HG02870 (cell line): ENCODE measurements around the gene FPGS.

ENCODE experiments used
- ATAC-seq: cut with Tn5 transposase; IDR thresholded peaks from one replicate; pipeline ENCODE4 v1.9.1; 2021; ENCODE audit warnings: mild to moderate bottlenecking, moderate library complexity; ENCODE audit not compliant: unreplicated experiment

FPGS gene

DNA sequence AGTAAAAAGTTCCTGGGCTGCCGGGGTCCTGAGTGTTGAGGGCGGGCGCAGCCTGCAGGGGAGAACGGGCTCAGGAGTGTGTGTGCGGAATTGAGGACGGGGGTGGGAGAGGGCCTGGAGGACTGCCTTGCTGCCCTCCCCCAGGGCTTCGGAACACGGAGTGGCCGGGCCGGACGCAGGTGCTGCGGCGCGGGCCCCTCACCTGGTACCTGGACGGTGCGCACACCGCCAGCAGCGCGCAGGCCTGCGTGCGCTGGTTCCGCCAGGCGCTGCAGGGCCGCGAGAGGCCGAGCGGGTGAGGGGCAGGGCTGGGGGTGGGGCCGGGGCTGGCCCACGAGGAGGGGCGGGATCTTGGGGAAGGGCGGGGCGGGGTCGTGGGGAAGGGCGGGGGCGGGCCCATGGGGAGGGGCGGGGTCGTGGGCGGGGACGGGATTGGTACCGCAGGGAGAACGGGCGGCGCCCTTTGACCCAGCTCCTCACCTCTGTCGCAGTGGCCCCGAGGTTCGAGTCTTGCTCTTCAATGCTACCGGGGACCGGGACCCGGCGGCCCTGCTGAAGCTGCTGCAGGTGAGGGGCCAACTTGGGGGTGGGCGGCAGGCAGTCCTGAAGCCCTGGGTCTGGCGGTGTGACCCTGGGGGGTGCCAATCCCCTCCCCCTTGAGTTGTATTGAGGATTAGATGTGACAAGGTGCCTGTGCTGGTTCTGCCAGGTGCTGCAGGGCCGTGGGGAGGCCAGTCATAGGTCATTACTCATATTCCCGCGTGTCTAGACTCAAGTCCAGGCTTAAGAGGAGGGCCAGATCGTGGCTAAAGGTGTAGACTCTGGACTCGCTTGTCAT lies 7.1 kb downstream of the FPGS start:
- no peak for ATAC-seq

DNA sequence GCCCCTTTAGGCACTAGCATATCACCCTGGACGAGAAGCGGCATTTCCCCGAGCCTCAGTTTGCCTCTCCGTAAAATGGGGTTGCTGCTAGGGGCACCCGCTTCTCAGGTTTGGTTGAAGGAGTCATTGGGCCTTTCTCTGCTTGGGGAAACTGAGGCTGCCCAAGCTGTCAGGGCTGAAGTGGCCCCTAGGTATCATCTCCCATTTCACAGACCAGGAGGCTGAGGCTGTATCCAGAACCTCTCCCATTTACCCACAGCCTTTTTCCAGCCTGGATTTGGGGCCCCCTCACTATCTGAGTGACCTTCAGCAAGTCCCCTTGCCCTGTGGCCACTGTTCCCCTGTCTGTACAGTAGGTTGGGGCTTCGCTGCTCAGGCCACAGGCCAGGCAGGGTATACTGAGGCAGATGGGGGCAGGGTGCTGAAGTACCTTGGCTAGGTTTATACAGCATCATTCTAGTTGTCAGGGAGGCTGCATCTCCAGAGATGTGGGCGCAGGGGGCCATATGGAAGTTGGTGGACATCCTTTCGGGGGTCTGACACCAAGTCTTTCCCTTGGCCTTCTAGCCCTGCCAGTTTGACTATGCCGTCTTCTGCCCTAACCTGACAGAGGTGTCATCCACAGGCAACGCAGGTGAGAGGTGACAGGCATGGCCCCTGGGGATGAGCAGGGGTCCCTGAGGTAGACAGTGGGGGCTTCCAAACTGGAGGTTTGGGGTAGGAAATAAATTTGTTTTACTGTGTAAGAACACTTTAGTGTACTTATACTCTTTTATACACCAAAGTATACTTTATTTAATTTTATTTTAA lies 7.9 kb downstream of the FPGS start:
- ATAC-seq = no peak

GRCh38 chr9:127812011-127812410 lies 9.3 kb downstream of the FPGS start:
- no peak for ATAC-seq

DNA sequence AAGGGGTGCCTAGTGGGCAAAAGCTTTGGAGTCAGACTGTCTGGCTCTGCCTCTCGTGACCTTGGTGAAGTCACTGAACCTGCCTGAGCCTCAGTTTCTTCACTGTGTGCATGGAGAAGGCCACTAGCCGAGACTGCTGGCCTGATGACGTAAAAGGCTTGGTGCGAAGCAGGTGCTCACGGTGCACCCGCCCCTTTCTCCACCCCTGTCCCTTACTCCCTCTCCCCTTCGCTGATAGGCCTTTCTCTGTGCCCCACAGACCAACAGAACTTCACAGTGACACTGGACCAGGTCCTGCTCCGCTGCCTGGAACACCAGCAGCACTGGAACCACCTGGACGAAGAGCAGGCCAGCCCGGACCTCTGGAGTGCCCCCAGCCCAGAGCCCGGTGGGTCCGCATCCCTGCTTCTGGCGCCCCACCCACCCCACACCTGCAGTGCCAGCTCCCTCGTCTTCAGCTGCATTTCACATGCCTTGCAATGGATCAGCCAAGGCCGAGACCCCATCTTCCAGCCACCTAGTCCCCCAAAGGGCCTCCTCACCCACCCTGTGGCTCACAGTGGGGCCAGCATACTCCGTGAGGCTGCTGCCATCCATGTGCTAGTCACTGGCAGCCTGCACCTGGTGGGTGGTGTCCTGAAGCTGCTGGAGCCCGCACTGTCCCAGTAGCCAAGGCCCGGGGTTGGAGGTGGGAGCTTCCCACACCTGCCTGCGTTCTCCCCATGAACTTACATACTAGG lies 10.4 kb downstream of the FPGS start:
- ATAC-seq = no peak

DNA sequence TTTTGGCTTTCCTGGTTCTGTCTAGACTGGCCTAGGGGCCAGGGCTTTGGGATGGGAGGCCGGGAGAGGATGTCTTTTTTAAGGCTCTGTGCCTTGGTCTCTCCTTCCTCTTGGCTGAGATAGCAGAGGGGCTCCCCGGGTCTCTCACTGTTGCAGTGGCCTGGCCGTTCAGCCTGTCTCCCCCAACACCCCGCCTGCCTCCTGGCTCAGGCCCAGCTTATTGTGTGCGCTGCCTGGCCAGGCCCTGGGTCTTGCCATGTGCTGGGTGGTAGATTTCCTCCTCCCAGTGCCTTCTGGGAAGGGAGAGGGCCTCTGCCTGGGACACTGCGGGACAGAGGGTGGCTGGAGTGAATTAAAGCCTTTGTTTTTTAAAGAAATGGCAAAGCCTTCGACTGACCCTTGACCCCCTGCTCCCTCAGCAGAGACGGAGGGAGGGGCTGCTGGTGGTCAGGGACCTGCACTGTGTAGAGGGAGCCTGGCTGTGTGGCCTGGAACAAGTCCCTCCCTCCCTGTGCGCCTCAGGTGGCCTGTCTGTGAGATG lies 11.1 kb downstream of the FPGS start:
- no peak for ATAC-seq

DNA sequence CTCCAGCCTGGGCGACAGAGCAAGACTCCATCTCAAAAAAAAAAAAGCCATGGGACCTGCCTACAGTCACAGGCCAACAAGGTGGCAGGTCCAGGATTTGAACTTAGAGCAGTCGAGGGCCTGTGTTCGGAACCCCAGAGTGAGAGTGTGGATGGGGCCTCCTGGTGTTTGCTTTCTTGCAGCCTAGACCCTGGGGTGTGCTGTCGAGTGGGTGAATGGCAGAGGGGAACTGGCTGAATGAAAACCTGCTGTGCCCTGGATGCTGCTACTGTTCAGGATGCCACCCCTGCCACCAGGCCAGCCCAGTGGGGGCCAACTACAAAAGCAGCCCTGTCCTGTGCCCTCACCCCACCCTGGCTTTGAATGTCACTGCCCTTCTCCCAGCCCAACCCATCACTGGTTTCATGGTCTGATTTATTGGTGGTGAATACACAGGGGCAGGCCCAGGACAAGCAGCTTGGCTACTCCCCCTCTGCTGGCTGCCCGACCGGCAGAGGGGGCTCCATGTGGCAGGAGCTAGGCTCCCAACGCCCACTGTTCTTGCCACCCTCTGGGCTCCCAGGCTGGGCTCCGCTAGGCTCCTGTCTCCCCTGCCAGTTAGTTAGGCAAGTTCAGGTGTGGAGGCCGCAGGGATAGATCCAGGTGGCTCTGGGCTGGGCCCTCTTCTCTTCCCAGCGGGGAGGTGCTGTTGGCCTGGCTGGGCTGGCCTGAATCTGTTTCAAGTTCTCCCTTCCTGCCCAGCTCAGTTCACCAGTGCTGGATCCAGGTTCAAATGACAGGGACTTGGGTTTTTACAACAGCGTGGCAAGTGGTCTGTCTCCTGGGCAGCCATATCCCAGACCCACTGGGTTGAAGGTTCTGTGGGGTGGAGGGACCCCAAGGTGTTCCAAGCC lies 12.2 kb downstream of the FPGS start:
- ATAC-seq = no peak

GRCh38 chr9:127815512-127816361 lies 13.1 kb downstream of the FPGS start:
- no peak for ATAC-seq

GRCh38 chr9:127816362-127816725 lies 13.7 kb downstream of the FPGS start:
- no peak for ATAC-seq

- ATAC-seq = no peak
Observed at GRCh38 chr9:127816728-127817127, 14.0 kb downstream of the FPGS start.

GRCh38 chr9:127817881-127818434 lies 15.3 kb downstream of the FPGS start:
- no peak for ATAC-seq

GRCh38 chr9:127818574-127818973 lies 15.9 kb downstream of the FPGS start:
- ATAC-seq = no peak

DNA sequence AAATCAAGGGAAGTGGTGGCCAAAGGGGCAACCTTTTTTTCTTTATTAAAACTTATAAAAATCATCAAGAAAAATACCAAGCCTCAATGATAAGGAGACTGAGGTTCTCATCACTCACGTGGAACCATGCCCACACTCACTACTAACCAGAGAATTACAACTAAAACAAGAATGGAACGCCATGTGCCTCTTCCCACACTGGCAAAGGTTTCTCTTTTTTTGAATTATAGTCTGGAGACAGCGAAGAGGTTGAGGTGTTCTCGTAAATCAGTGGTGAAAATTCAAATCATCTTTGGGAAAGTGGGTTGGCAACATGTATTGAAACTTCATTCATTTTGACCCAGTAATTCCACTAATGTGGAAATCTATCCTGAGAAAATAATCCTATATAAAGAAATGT lies 19.4 kb downstream of the FPGS start:
- no peak for ATAC-seq

- no peak for ATAC-seq
Observed at GRCh38 chr9:127825319-127826051, 22.8 kb downstream of the FPGS start.

GRCh38 chr9:127826253-127826913 lies 23.7 kb downstream of the FPGS start:
- no peak for ATAC-seq

GRCh38 chr9:127828262-127829031 lies 25.8 kb downstream of the FPGS start:
- ATAC-seq = no peak

DNA sequence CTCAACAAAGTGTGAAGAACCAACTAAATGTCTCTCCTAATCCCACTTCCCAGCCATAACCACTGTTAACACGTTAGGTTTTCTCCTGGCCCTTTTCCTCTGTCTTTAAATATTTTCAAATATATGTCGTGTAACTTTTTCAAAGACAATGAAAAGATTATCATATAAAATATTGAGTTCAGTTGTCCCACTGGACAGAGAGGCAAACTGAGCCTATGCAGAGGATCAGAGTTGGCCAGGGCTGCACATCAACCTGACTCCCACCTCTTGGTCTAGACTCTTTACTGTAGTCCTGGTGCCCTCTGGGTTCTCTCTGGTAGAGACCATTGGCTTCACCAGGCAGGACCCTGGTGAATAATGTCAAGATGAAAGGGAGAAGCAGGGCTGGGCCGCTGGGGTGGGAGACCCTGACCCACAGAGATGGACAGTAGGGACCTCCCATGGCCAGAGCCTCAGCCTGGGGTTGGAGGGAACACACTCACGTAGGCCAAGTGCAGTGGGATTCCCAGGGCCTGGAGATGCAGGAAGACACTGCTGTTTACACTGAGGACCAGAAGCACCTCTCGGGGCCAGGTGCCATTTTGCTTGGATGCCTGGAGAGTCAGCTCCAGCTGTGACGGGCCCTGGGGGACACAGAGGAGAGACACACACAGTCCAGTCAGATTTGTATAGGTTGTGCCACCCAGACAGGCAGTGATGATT lies 26.7 kb downstream of the FPGS start:
- ATAC-seq = no peak
